Measurements from ENCODE around the gene LHPP. TPM values are rescaled to one million over a fixed set of nuclear protein-coding genes. Genes with fewer than 3 reads are reported as not detected.

The LHPP gene
- total RNA-seq, 1 experiment from 2014 or later, result 24.7 TPM

GRCh38 chr10:124481717-124482116 lies 20.1 kb downstream of the LHPP start:
- Histone ChIP-seq H2AFZ (no peak overlapping the region), H3K4me3 (no peak overlapping the region), H3K4me2 (no peak overlapping the region), H3K9me2 (ENCODE audit: insufficient read depth) (no peaks in the 10 kb centered on the region), H3K27ac (no peak overlapping the region), H4K20me1 (ENCODE audit: insufficient read depth) (no peaks in the 10 kb centered on the region), H3F3A (ENCODE audit: insufficient read depth, low read depth) (no peaks in the 10 kb centered on the region), H3K9me3 (ENCODE audit: insufficient read depth, low read depth) (no peaks in the 10 kb centered on the region), H3K4me1 (replicated peaks; ENCODE audit: insufficient read depth) (no peaks in the 10 kb centered on the region), H3K79me2 (ENCODE audit: low read depth) (no peaks in the 10 kb centered on the region), H3K36me3 (ENCODE audit: low read depth) (no peaks in the 10 kb centered on the region), H3K27me3 (ENCODE audit: insufficient read depth, low read depth) (no peaks in the 10 kb centered on the region)
- DNase-seq, result no peak
- TF ChIP-seq EZH2 (IDR thresholded peaks at IDR 0.05; ENCODE audit: low read depth) (no peak), CTCF (conservative IDR thresholded peaks at IDR 0.05) (no peak)
- POLR2A ChIA-PET (ENCODE audit: unreplicated experiment), result no interaction called here
- intact Hi-C loops (cut with micrococcal nuclease; ENCODE audit: unreplicated experiment), result no loop called here
- CTCF ChIA-PET, result no interaction called here
- BruUV-seq (replicated peaks), result no TSS peak

DNA sequence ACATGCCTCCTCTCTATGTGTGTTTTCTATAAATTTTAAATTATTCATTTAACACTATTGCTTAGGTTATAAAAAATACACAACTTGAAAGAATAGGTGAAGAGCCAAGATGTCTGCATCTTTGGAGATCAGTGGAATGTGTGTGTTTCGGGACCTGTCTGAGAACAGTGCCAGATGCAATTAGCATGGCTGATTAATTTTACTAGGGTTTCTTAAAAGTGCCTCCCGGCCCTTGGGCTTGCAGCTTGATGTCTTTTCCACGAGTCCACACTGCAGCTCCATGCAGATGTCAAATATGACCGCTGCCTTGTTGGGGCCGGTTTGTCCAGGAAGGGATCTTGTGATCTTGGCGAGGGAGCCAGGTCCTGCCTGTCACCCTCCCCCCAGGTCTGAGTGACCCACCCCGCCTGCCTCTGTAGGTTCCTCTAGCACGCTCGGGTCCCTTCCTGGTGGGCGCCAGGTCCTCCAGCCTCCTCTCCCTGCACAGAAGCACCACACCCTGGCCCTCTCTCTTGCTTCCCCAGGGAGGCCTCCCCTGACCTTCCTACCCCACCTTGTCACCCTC lies 20.7 kb downstream of the LHPP start:
- H3K4me1 ChIP-seq (replicated peaks; ENCODE audit: insufficient read depth), result no peaks in the 10 kb centered on the region
- no TSS peak for BruUV-seq (replicated peaks)
- no peaks in the 10 kb centered on the region for H3K36me3 ChIP-seq (ENCODE audit: low read depth)
- no peaks in the 10 kb centered on the region for H3K79me2 ChIP-seq (ENCODE audit: low read depth)
- H3K27ac ChIP-seq, result no peak overlapping the region
- no peaks in the 10 kb centered on the region for H3F3A ChIP-seq (ENCODE audit: insufficient read depth, low read depth)
- no peaks in the 10 kb centered on the region for H4K20me1 ChIP-seq (ENCODE audit: insufficient read depth)
- no peak overlapping the region for H3K4me2 ChIP-seq
- no peak overlapping the region for H2AFZ ChIP-seq
- POLR2A ChIA-PET (ENCODE audit: unreplicated experiment), result no interaction called here
- no peaks in the 10 kb centered on the region for H3K27me3 ChIP-seq (ENCODE audit: insufficient read depth, low read depth)
- H3K9me2 ChIP-seq (ENCODE audit: insufficient read depth), result no peaks in the 10 kb centered on the region
- intact Hi-C loops (cut with micrococcal nuclease; ENCODE audit: unreplicated experiment), result no loop called here
- CTCF ChIA-PET, result no interaction called here
- no peak for DNase-seq
- no peaks in the 10 kb centered on the region for H3K9me3 ChIP-seq (ENCODE audit: insufficient read depth, low read depth)
- H3K4me3 ChIP-seq, result no peak overlapping the region
- TF ChIP-seq CTCF (conservative IDR thresholded peaks at IDR 0.05), result no peak
- TF ChIP-seq EZH2 (IDR thresholded peaks at IDR 0.05; ENCODE audit: low read depth), result no peak

DNA sequence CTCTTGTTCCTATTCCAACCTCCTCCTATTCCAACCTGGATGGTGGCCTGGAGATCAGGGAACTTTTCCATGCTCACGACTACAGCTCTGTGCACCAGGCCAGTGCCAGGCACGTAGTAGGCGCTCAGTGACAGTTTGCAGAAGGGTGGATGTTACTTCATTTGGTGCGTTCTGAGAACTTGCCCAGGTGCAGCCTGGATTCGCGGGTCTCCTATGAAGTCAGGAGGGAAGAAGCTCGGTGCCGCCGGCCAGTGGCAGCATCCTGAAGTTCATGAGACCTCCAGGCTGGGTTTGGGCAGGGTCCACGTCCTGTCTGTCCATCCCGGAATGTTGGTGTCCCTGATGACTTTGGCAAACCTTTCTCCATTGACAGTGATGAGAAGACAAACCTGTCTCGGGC lies 21.3 kb downstream of the LHPP start:
- intact Hi-C loops (cut with micrococcal nuclease; ENCODE audit: unreplicated experiment), result no loop called here
- ChIA-PET POLR2A (ENCODE audit: unreplicated experiment) (no interaction called here), CTCF (no interaction called here)
- Histone ChIP-seq H3K9me3 (ENCODE audit: insufficient read depth, low read depth) (no peaks in the 10 kb centered on the region), H3K27ac (no peak overlapping the region), H3K79me2 (ENCODE audit: low read depth) (no peaks in the 10 kb centered on the region), H3F3A (ENCODE audit: insufficient read depth, low read depth) (no peaks in the 10 kb centered on the region), H3K27me3 (ENCODE audit: insufficient read depth, low read depth) (no peaks in the 10 kb centered on the region), H3K4me1 (replicated peaks; ENCODE audit: insufficient read depth) (no peaks in the 10 kb centered on the region), H3K9me2 (ENCODE audit: insufficient read depth) (no peaks in the 10 kb centered on the region), H2AFZ (no peak overlapping the region), H3K4me3 (no peak overlapping the region), H4K20me1 (ENCODE audit: insufficient read depth) (no peaks in the 10 kb centered on the region), H3K4me2 (no peak overlapping the region), H3K36me3 (ENCODE audit: low read depth) (no peaks in the 10 kb centered on the region)
- BruUV-seq (replicated peaks), result no TSS peak
- no peak for TF ChIP-seq CTCF (conservative IDR thresholded peaks at IDR 0.05)
- no peak for TF ChIP-seq EZH2 (IDR thresholded peaks at IDR 0.05; ENCODE audit: low read depth)
- DNase-seq, result no peak
